NCI-H82 treated with DMSO at 0.1 percent for 48 hours (cell line): ENCODE measurements around the gene THUMPD2.
A peak's percentile ranks its signal among the peaks of the same experiment; 100 is the strongest.
"Not testable (repeated sequence)": the region's sequence is repeated elsewhere in the genome, so short reads cannot be mapped to it uniquely, and the experiment has no call there.

Experiments used
- DNase-seq: peaks from one replicate; lab custom pipeline; 2025; ENCODE audit not compliant: unreplicated experiment; lab: John Stamatoyannopoulos, UW

Gene THUMPD2

DNA sequence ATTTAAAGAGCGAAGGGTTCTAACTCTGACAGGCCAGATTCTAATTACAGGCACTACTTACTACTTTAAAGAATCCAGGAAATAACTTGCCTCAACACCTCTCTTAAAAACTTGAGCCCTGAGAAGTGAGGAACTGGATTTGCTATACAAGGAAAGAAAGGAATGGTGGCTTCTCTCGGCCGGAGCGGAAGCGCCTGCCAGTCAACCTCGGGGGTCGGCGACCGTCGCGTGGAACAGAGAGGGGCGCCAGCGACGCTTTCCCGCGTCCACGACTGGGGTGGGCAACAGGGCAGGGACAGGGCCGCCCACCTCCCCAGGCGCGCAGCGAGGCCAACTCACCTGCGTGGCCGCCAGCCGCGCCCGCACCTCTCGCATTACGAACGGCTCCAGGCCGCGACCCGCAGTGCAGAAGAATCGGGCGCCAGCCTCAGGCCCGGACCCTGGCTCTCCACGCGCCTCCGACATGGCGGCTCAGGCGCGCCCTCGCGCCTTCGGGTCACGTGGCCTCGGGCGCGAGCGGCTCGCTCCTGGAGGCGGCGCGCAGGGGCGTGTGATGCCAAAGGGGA lies at the start of gene THUMPD2:
TSS of gene THUMPD2 (minus strand) at position 484 of the 566 bp plus-strand sequence. CDS start at position 465, 19 bp downstream.
- DNase-seq, result peak; percentile 32

DNA sequence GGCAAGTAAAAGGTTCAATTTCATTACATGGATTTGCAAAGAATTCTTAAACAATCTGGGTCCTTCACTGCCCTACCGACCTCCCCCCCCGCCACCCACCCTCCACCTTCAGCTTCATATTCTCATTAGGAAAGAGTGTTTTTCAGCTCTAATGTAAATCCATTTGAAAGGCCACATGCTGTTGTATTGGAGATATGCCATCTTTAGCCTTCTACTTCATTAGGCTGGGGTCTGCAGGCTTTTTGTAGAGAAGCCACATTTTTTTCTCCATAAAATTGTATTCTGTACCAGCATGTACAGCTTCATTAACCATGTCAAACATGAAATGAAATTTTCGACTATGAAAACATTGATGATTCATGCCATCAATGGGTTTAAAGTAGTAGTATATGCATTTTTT lies 42.8 kb upstream of the THUMPD2 start:
- no peak for DNase-seq

- no peak for DNase-seq
Measured at GRCh38 chr2:39816845-39817244, 37.8 kb upstream of the THUMPD2 start.

DNA sequence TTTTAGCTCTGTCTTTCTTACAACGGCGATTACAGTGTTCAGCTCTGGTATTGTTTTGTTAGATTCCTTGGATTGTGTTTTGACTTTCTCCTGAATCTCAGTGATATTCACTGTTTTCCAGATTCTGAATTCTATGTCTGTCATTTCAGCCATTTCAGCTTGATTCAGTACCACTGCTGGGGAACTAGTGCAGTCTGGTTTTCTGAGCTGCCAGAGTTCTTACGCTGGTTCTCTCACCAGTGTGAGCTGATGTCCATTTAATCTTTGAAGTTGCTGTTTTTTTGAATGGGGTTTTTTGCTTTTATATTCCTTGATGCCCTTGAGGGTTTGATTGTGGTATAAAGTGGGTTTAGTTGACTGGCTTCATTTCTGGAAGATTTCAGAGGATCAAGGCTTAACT lies 37.4 kb upstream of the THUMPD2 start:
- DNase-seq, result no peak

- no peak for DNase-seq
Measured at GRCh38 chr2:39805936-39806608, 27.0 kb upstream of the THUMPD2 start.

GRCh38 chr2:39803839-39804238 lies 24.8 kb upstream of the THUMPD2 start:
- DNase-seq, result no peak

DNA sequence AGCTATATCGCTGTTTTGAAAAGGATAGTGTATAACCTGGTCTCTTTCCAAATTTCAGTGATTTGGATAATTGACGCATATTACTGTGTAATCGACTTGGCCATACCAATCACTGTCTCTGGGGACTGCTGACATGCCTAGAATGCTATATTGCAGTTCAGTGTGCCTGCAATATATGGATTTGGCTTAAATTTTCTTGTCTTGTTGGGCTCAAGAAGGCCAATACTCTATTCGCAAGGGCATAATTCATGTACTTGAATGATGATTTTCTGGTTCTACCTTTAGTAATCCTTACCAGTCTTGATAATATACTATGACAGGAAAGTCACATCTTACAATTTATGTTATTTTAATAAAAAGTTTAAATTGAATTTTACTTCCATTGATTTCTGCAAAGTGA lies 21.7 kb upstream of the THUMPD2 start:
- DNase-seq, result no peak

- no peak for DNase-seq
Measured at GRCh38 chr2:39796134-39796533, 17.1 kb upstream of the THUMPD2 start.

GRCh38 chr2:39790216-39790818 lies 11.3 kb upstream of the THUMPD2 start:
- DNase-seq, result not testable (repeated sequence)

DNA sequence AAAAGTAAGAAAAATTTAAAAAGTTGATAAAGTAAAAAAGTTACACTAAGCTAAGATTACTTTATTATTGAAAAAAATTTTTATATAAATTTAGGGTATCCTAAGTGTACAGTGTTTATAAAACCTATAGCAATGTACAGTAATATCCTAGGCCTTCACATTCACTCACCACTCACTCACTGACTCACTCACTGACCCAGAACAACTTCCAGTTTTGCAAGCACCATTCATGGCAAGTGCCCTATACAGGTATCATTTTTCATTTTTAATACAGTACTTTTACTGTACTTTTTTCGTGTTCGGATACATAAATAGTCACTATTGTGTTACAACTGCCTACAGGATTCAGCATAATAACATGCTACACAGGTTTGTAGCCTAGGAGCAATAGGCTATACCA lies 8.9 kb upstream of the THUMPD2 start:
- DNase-seq, result no peak

GRCh38 chr2:39786761-39787522 lies 7.9 kb upstream of the THUMPD2 start:
- DNase-seq, result no peak

DNA sequence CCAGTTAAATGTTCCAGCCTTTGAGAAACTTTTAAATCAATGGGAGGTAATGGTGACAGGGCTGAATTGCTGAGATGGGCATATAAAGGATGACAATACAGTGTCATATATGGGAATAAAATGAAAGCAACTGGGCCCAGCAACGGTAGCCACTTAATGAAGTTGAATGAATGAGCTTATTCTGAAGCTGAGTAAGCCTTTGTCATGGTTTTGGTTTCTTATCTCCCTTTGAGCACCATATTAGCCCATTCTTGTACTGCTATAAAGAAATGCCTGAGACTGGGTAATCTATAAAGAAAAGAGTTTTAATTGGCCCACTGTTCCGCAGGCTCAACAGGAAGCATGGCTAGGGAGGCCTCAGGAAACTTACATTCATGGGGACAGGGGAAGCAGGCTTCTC lies 3.5 kb upstream of the THUMPD2 start:
- no peak for DNase-seq

- DNase-seq, result no peak
Measured at GRCh38 chr2:39781697-39782096, 2.6 kb upstream of the THUMPD2 start.

- no peak for DNase-seq
Measured at GRCh38 chr2:39780825-39781600, 2.0 kb upstream of the THUMPD2 start.

GRCh38 chr2:39779927-39780326 lies 869 bp upstream of the THUMPD2 start:
- no peak for DNase-seq

- no peak for DNase-seq
Measured at GRCh38 chr2:39779341-39779851, 338 bp upstream of the THUMPD2 start.

GRCh38 chr2:39778233-39778632 lies 825 bp downstream of the THUMPD2 start:
- DNase-seq, result no peak

GRCh38 chr2:39772812-39773152 lies 6.3 kb downstream of the THUMPD2 start:
- no peak for DNase-seq

- DNase-seq, result no peak
Measured at GRCh38 chr2:39772086-39772811, 6.8 kb downstream of the THUMPD2 start.

- DNase-seq, result no peak
Measured at GRCh38 chr2:39762448-39762847, 16.6 kb downstream of the THUMPD2 start.
